Activated CD4-positive, alpha-beta T cell treated with anti-CD3 and anti-CD28 coated beads, Interleukin-2, Interleukin-6, amounts not matched to agents 100 ng/mL and 50 ng/mL, durations not matched to agents 16 hours and 8 hours (primary cell): ENCODE measurements around the gene COMMD8.

Source experiments
- DNase-seq: peaks from one replicate; pipeline ENCODE4 v3.0.0-alpha.2; 2020

Gene COMMD8

GRCh38 chr4:47471064-47471463, 7.6 kb upstream of the COMMD8 start:
- DNase-seq, result no peak

GRCh38 chr4:47469951-47470350, 6.4 kb upstream of the COMMD8 start:
- DNase-seq, result no peak

GRCh38 chr4:47468706-47469365, 5.3 kb upstream of the COMMD8 start:
- DNase-seq, result no peak

DNA sequence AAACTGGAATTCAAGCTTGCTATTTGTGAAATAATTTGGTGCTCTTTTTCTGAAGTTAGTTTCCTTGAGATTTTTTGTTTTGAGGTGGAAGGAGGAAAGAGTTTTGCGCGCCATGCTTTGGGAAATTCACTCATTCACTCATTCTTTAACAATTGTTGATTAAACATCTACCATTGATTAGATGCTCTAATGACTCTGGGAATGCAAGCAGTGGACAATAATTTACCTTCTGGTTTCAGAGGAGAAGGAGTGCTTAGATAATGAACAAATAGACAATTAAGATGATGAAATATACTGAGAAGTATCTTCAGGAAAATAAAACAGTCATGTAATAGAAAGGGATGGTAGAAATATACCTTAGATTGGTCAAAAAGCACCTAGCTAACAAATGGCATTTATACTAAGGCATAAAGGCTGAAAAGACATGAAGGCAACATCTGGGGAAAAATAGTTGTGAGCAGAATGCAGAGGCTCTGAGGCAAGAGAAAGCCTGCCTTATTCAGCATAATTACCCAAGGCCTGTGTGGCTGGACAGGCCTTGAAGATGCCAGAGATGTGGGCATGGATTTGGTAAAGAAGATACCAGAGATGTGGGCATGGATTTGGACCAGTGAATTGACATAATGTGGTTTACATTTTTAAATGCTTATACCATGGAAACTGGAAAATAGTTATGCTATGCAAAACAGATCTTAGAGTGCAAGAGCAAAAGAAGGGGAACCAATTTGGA, 2.7 kb upstream of the COMMD8 start:
- no peak for DNase-seq

DNA sequence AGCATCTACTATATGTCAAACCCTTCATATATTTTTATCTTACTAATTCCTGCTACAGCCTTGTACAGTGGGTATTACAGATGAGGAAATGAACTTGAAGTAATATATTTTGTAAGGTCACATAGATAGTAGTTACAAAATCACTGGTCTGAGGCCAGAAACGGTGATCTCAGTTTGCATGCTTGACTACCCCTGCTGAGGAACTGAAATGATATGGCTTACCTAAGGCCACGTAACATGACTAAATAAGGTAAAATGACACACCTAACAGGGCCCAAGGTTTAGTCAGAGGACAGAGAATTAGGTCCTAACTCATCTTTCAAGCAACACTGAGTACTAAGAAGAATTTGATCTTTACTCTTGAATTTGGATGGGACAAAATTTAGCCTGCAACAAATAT, 1.5 kb upstream of the COMMD8 start:
- DNase-seq, result no peak

DNA sequence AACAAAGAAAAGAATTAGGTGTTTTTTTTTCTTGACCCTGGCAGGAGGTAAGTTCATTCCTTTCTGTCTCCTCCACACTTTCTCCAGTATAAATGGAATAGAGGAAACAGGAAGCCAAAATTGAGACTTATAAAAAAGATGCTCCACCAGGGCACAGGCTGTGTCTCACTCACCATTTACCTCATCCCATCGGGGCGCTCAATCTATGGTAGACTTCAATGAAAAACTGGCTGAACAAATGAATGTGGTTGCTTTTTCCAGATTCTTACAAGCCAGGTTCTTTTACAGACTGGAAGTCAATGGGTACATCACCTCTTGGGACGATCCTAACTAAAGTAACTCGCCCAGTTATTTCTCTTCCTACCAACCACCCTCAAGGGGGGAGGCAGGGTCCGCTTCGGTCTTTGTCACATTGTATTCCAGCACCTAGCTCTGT, 685 bp downstream of the COMMD8 start:
- DNase-seq, result no peak

GRCh38 chr4:47451657-47452056, 11.8 kb downstream of the COMMD8 start:
- no peak for DNase-seq

DNA sequence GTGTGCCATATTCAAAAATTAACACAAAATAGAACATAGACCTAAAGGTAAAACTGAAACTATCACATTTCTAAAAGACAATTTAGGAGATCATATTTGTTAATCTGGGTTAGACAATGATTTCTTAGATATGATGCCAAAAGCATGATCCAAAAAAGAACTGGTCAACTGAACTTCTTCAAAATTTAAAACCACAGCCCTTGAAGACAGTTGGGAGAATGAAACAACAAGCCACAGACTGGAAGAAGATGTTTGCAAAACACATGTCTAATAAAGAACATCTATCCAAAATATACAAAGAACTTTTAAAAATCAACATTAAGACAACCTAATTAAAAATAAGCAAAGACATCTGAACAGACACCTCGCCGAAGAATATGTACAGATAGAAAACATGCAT, 19.5 kb downstream of the COMMD8 start:
- DNase-seq, result no peak

GRCh38 chr4:47442980-47443379, 20.5 kb downstream of the COMMD8 start:
- DNase-seq, result no peak

DNA sequence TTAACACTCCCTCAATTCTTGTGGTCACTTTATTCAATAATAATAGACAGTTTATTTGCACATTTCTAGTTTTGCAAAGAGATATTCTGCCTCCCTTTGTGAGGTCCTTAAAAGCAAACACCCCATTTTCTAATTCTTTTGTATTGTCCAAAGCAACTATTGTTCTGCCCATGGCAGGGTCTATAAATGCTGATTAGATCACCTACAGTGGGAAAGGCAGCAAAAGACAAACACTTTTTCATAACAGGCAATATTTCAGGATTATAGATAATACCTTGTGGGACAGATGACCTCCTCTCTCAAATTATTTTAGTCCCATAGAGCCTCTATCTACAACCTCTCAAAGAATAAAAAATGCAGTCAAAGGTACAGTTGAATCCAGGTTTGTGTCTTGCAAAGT, 28.6 kb downstream of the COMMD8 start:
- no peak for DNase-seq

DNA sequence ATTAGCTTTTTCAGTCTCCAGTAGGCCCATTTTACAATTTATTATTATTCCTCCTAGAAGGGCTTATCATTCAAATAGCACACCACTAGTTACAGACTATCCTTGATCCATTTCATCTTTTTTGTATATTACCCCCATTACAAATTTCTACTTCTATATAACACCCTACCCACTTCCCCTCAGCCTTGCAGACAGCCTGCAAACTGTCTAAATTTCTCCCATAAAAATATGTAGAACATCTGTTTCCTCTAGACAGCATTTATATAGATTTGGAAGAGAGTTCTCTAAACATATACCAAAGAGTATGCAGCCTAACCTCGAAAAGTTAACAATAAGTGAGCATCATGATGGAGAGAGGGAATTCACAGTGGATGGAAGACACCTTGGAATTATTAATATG, 30.8 kb downstream of the COMMD8 start:
- DNase-seq, result no peak

- DNase-seq, result no peak
Measured at GRCh38 chr4:47427935-47428334, 35.6 kb downstream of the COMMD8 start.

DNA sequence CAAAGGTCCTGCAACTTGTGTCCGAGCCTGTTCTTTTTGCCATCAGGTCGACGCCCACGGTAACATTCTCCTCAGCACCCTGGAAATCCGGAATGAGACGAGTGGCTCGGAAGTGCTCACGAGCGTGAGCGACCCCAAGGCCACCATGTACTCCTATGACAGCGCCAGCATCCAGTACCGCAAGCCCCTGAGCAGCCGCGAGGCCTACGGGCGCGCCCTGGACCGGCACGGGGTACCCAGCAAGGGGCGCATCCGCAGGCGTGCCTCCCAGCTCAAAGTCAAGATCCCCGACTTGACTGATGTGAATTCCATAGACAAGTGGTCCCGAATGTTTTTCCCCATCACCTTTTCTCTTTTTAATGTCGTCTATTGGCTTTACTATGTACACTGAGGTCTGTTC, 37.9 kb downstream of the COMMD8 start:
- no peak for DNase-seq

DNA sequence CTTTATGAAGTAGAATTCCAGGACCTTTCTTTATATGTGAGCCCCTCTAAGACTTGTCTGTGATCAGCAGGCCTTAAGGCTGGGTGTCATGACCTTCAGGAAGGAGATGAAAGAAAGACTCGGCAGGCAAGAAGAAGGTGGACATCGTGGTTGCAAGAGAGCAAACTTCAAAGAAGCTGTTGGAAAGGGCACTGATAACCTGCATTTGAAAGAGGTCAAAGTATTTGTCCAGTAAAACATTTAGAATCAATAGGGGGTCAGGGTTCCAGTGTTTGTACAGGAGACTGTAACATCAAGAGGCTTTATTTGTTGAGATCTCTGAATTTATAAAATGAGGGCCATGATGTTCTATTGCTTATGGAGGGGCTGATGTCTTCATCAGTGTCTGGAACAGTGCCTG, 44.2 kb downstream of the COMMD8 start:
- DNase-seq, result no peak

DNA sequence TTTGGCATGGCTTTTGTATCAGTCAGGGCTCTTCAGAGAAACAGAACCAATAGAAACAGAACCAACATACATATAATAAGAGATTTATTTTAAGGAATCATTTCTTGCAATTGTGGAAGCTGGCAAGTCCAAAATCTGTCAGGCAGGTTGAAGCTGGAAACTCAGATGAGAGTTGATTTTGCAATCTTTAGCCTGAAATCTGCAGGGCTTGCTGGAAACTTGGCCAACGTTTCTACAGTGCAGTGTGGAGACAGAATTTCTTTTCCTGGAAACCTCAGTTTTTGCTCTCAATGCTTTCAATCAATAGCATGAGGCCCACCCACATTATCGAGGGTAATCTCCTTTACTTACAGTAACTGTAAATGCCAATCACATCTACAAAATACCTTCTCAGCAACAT, 45.4 kb downstream of the COMMD8 start:
- DNase-seq, result no peak

DNA sequence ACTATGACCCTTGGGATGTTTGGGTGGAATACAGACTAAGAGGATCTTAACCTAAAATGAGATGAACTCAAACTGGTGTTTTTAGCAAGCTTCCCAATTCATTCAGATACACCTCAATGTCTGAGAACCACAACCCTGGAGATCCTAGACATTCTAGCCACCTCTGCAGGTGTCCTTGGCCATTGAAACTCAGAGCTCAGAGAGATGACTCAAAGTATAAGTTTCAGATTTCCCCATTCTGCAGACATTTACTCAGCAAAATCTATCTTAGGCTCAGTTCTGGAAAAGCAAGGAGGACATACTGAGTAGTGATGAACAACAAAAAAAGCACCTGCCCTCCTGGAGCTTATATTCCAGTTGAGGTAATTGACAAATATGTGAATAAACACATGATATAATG, 47.8 kb downstream of the COMMD8 start:
- DNase-seq, result no peak

- no peak for DNase-seq
Measured at GRCh38 chr4:47413521-47413920, 50.0 kb downstream of the COMMD8 start.

GRCh38 chr4:47410271-47410670, 53.2 kb downstream of the COMMD8 start:
- no peak for DNase-seq

GRCh38 chr4:47406408-47406807, 57.1 kb downstream of the COMMD8 start:
- no peak for DNase-seq
